ENCODE measurements around the gene LRRC71.

The LRRC71 gene

GRCh38 chr1:156927215-156928042, 7.0 kb downstream of the LRRC71 start:
- peak; percentile 81 for DNase-seq

GRCh38 chr1:156928043-156928602, 7.7 kb downstream of the LRRC71 start:
- DNase-seq = no peak

GRCh38 chr1:156929596-156930238, 9.3 kb downstream of the LRRC71 start:
- no peak for DNase-seq

GRCh38 chr1:156930483-156930882, 10.1 kb downstream of the LRRC71 start:
- DNase-seq = no peak

- no peak for DNase-seq
Measured at GRCh38 chr1:156931211-156931952, 10.9 kb downstream of the LRRC71 start.

- DNase-seq = no peak
Measured at GRCh38 chr1:156931974-156932710, 11.7 kb downstream of the LRRC71 start.

- DNase-seq = no peak
Measured at GRCh38 chr1:156933136-156933535, 12.7 kb downstream of the LRRC71 start.

- no peak for DNase-seq
Measured at GRCh38 chr1:156935505-156936128, 15.2 kb downstream of the LRRC71 start.

- DNase-seq = no peak
Measured at GRCh38 chr1:156936191-156936590, 15.8 kb downstream of the LRRC71 start.

GRCh38 chr1:156936721-156937220, 16.3 kb downstream of the LRRC71 start:
- no peak for DNase-seq

- DNase-seq = no peak
Measured at GRCh38 chr1:156937883-156938282, 17.5 kb downstream of the LRRC71 start.

GRCh38 chr1:156938813-156939212, 18.4 kb downstream of the LRRC71 start:
- DNase-seq = no peak

GRCh38 chr1:156939786-156940334, 19.4 kb downstream of the LRRC71 start:
- no peak for DNase-seq

- no peak for DNase-seq
Measured at GRCh38 chr1:156941675-156942074, 21.2 kb downstream of the LRRC71 start.

- no peak for DNase-seq
Measured at GRCh38 chr1:156942176-156942575, 21.7 kb downstream of the LRRC71 start.

GRCh38 chr1:156942576-156942975, 22.1 kb downstream of the LRRC71 start:
- DNase-seq = no peak

- no peak for DNase-seq
Measured at GRCh38 chr1:156943756-156944155, 23.3 kb downstream of the LRRC71 start.

GRCh38 chr1:156944268-156944667, 23.8 kb downstream of the LRRC71 start:
- DNase-seq = no peak

GRCh38 chr1:156944848-156945247, 24.4 kb downstream of the LRRC71 start:
- no peak for DNase-seq

GRCh38 chr1:156945881-156946661, 25.6 kb downstream of the LRRC71 start:
- DNase-seq = no peak

Data from right kidney (tissue), 1 donor.